ENCODE results near the gene CLDN9. TPM values are rescaled to one million over a fixed set of nuclear protein-coding genes. Genes with fewer than 3 reads are reported as not detected.

Gene CLDN9
- total RNA-seq, 2 experiments from 2014 or later: not detected

DNA sequence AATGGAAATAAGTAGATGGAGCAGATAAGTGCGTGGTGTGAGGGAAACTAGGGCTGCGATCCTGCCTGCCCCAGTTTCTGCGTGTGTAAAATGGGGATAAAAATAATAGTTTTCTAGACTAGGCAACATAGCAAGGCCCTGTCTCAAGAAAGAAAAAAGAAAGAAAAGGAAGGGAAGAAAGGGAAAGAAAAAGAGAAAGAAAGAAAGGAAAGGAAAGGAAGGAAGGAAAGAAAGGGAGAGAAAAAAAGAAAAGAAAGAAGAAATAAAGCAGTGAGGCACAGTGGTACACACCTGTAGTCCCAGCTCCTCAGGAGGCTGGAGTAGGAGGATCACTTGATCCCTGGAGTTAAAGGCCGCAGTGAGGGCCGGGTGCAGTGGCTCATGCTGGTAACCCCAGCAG, 30.3 kb upstream of the CLDN9 start:
- H3K9me3 ChIP-seq (ENCODE audit: control insufficient read depth in 1 of 2, insufficient read depth in 1 of 2, low read length in 2 of 2): peaks cover 0 to 7% of the 10 kb centered on the region in 2 experiments
- no peak overlapping the region for H3K27ac Mint-ChIP-seq
- H3K27me3 ChIP-seq (ENCODE audit: control insufficient read depth in 1 of 2, insufficient read depth in 2 of 2, low read length in 2 of 2): peaks cover 0 to 3% of the 10 kb centered on the region in 2 experiments
- H3K36me3 ChIP-seq (ENCODE audit: insufficient read depth, low read length): no peaks in the 10 kb centered on the region
- H3K4me1 Mint-ChIP-seq (ENCODE audit: low read depth): no peaks in the 10 kb centered on the region
- TF ChIP-seq, protein P1, sequence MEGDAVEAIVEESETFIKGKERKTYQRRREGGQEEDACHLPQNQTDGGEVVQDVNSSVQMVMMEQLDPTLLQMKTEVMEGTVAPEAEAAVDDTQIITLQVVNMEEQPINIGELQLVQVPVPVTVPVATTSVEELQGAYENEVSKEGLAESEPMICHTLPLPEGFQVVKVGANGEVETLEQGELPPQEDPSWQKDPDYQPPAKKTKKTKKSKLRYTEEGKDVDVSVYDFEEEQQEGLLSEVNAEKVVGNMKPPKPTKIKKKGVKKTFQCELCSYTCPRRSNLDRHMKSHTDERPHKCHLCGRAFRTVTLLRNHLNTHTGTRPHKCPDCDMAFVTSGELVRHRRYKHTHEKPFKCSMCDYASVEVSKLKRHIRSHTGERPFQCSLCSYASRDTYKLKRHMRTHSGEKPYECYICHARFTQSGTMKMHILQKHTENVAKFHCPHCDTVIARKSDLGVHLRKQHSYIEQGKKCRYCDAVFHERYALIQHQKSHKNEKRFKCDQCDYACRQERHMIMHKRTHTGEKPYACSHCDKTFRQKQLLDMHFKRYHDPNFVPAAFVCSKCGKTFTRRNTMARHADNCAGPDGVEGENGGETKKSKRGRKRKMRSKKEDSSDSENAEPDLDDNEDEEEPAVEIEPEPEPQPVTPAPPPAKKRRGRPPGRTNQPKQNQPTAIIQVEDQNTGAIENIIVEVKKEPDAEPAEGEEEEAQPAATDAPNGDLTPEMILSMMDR (IDR thresholded peaks at IDR 0.05): no peak
- intact Hi-C loops (cut with DNase I, micrococcal nuclease): loop anchor here in 1 of 2 experiments (2.0 to 5.0 kb wide), 3 partner anchors 38 to 105 kb away; partner anchors contain the start of genes FLYWCH1 and TNFRSF12A
- ChIA-PET CTCF (interaction anchor here (1.7 kb wide), 1 partner anchor 12 kb away, joined by 4 read pairs; no protein-coding TSS in a partner anchor), POLR2A (interaction anchor here (0.7 kb wide), 1 partner anchor 66 kb away, joined by 3 read pairs; no protein-coding TSS in a partner anchor)
- H3K27me3 Mint-ChIP-seq: no peaks in the 10 kb centered on the region
- no peak overlapping the region for H3K4me3 ChIP-seq (ENCODE audit: low read length)
- no peak overlapping the region for H3K4me3 Mint-ChIP-seq
- DNase-seq (no peak), ATAC-seq (ENCODE audit: poor library complexity) (no peak)
- no peak overlapping the region for H3K27ac ChIP-seq (ENCODE audit: low read depth in 1 of 2, low read length in 2 of 2)
- H3K9me3 Mint-ChIP-seq: no peaks in the 10 kb centered on the region
- no peaks in the 10 kb centered on the region for H3K36me3 Mint-ChIP-seq (ENCODE audit: low read depth)
- peaks cover 29% of the 10 kb centered on the region for H3K4me1 ChIP-seq (ENCODE audit: insufficient read depth, low read length)

DNA sequence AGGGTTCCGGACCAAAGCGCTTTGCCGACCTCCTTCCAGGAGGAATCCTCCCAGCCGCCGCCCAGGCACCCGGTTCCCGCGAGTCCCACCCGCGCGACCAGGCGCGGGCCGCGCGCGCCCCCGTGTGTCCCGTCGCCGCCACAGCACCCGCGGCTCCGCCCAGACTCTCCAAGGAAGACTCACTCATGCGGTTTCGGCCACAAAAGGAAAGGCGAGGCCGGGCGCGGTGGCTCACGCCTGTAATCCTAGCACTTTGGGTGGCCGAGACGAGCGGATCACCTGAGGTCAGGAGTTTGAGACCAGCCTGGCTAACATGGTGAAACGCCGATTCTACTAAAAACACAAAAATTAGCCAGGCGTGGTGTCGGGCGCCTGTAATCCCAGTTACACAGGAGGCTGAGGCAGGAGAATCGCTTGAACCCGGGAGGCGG, 29.0 kb upstream of the CLDN9 start:
- ATAC-seq (ENCODE audit: poor library complexity) (peak; percentile 51), DNase-seq (peak in 13 of 14 experiments; percentile 31 to 83 (median 58))
- peaks cover 0 to 7% of the 10 kb centered on the region in 2 experiments for H3K9me3 ChIP-seq (ENCODE audit: control insufficient read depth in 1 of 2, insufficient read depth in 1 of 2, low read length in 2 of 2)
- peaks cover 0 to 3% of the 10 kb centered on the region in 2 experiments for H3K27me3 ChIP-seq (ENCODE audit: control insufficient read depth in 1 of 2, insufficient read depth in 2 of 2, low read length in 2 of 2)
- no peak overlapping the region for H3K27ac ChIP-seq (ENCODE audit: low read depth in 1 of 2, low read length in 2 of 2)
- ChIA-PET CTCF (interaction anchor here (1.2 to 2.9 kb wide), 2 partner anchors 17 to 48 kb away, joined by 3 to 10 read pairs; no protein-coding TSS in a partner anchor), POLR2A (no interaction called here)
- H3K27me3 Mint-ChIP-seq: no peaks in the 10 kb centered on the region
- no peak overlapping the region for H3K27ac Mint-ChIP-seq
- peaks cover 29% of the 10 kb centered on the region for H3K4me1 ChIP-seq (ENCODE audit: insufficient read depth, low read length)
- H3K36me3 Mint-ChIP-seq (ENCODE audit: low read depth): no peaks in the 10 kb centered on the region
- TF ChIP-seq, protein P1 (IDR thresholded peaks at IDR 0.05): peak; percentile 89
- H3K4me3 ChIP-seq (ENCODE audit: low read length): no peak overlapping the region
- no peaks in the 10 kb centered on the region for H3K4me1 Mint-ChIP-seq (ENCODE audit: low read depth)
- H3K36me3 ChIP-seq (ENCODE audit: insufficient read depth, low read length): no peaks in the 10 kb centered on the region
- H3K4me3 Mint-ChIP-seq: no peak overlapping the region
- intact Hi-C loops (cut with DNase I, micrococcal nuclease): loop anchor here in 1 of 2 experiments (2.0 to 5.0 kb wide), 3 partner anchors 37 to 106 kb away; partner anchors contain the start of genes FLYWCH1 and TNFRSF12A
- no peaks in the 10 kb centered on the region for H3K9me3 Mint-ChIP-seq

DNA sequence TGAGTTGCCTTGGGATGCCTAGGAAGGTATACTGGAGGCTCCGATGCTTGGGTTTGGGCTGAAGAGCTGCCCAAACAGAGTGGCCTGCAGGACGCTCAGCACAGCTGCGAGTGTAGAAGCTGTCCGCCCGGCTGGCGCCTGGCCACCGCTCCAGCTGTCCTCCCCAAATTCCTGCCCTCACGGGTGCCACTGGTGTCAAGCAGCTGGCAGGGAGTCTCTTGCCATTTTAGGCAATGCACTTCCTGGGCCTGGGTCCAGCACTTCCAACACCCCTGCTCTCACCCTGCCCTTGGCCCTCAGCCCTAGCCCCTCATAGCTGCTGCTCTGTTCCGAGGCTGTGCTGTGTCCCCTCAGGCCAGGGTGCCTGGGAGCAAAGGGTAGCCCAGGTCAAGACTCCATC, 27.3 kb upstream of the CLDN9 start:
- H3K4me1 ChIP-seq (ENCODE audit: insufficient read depth, low read length): peaks cover 20% of the 10 kb centered on the region
- POLR2A ChIA-PET: no interaction called here
- no peaks in the 10 kb centered on the region for H3K9me3 Mint-ChIP-seq
- no peaks in the 10 kb centered on the region for H3K9me3 ChIP-seq (ENCODE audit: control insufficient read depth in 1 of 2, insufficient read depth in 1 of 2, low read length in 2 of 2)
- no peaks in the 10 kb centered on the region for H3K36me3 ChIP-seq (ENCODE audit: insufficient read depth, low read length)
- H3K4me3 Mint-ChIP-seq: no peak overlapping the region
- TF ChIP-seq, protein P1 (IDR thresholded peaks at IDR 0.05): no peak
- no peak overlapping the region for H3K27ac ChIP-seq (ENCODE audit: low read depth in 1 of 2, low read length in 2 of 2)
- ATAC-seq (ENCODE audit: poor library complexity) (no peak), DNase-seq (no peak)
- CTCF ChIA-PET: interaction anchor here (2.9 kb wide), 1 partner anchor 46 kb away, joined by 10 read pairs; no protein-coding TSS in a partner anchor
- H3K4me3 ChIP-seq (ENCODE audit: low read length): no peak overlapping the region
- no peaks in the 10 kb centered on the region for H3K27me3 ChIP-seq (ENCODE audit: control insufficient read depth in 1 of 2, insufficient read depth in 2 of 2, low read length in 2 of 2)
- intact Hi-C loops (cut with DNase I, micrococcal nuclease): no loop called here
- no peaks in the 10 kb centered on the region for H3K4me1 Mint-ChIP-seq (ENCODE audit: low read depth)
- H3K36me3 Mint-ChIP-seq (ENCODE audit: low read depth): no peaks in the 10 kb centered on the region
- H3K27me3 Mint-ChIP-seq: no peaks in the 10 kb centered on the region
- no peak overlapping the region for H3K27ac Mint-ChIP-seq

Measured in CD4-positive, alpha-beta T cell (primary cell).